ENCODE results near the gene PTPRQ. TPM values are rescaled to one million over a fixed set of nuclear protein-coding genes. Genes with fewer than 3 reads are reported as not detected.

Gene PTPRQ
- total RNA-seq, 3 donors from 2014 or later: 0.66 to 8.0 (median 4.0) TPM

- Histone ChIP-seq H3K27ac (no peak overlapping the region), H3K27me3 (no peaks in the 10 kb centered on the region), H3K36me3 (no peaks in the 10 kb centered on the region), H3K4me1 (no peaks in the 10 kb centered on the region), H3K4me3 (no peak overlapping the region), H3K9me3 (no peaks in the 10 kb centered on the region)
- DNase-seq (ENCODE audit: low spot score in 2 of 2): no peak
- intact Hi-C loops (cut with DNase I; ENCODE audit: low total_unique reads): no loop called here
- TF ChIP-seq CTCF (IDR thresholded peaks at IDR 0.05) (no peak), POLR2AphosphoS5 (IDR thresholded peaks at IDR 0.05) (no peak), POLR2A (IDR thresholded peaks at IDR 0.05) (no peak)
Observed at GRCh38 chr12:80494836-80495235, 50.8 kb downstream of the PTPRQ start.

- no peak for TF ChIP-seq POLR2A (IDR thresholded peaks at IDR 0.05)
- no peak for TF ChIP-seq CTCF (IDR thresholded peaks at IDR 0.05)
- TF ChIP-seq POLR2AphosphoS5 (IDR thresholded peaks at IDR 0.05): no peak
- H3K4me3 ChIP-seq: no peak overlapping the region
- H3K36me3 ChIP-seq: no peaks in the 10 kb centered on the region
- no peaks in the 10 kb centered on the region for H3K4me1 ChIP-seq
- DNase-seq (ENCODE audit: low spot score in 2 of 2): no peak
- H3K27me3 ChIP-seq: no peaks in the 10 kb centered on the region
- intact Hi-C loops (cut with DNase I; ENCODE audit: low total_unique reads): no loop called here
- no peak overlapping the region for H3K27ac ChIP-seq
- no peaks in the 10 kb centered on the region for H3K9me3 ChIP-seq
Observed at GRCh38 chr12:80498059-80498728, 54.2 kb downstream of the PTPRQ start.

- Histone ChIP-seq H3K27ac (no peak overlapping the region), H3K4me1 (no peaks in the 10 kb centered on the region), H3K9me3 (no peaks in the 10 kb centered on the region), H3K27me3 (no peaks in the 10 kb centered on the region), H3K4me3 (no peak overlapping the region), H3K36me3 (no peaks in the 10 kb centered on the region)
- DNase-seq (ENCODE audit: low spot score in 2 of 2): no peak
- TF ChIP-seq POLR2AphosphoS5 (IDR thresholded peaks at IDR 0.05) (no peak), POLR2A (IDR thresholded peaks at IDR 0.05) (no peak), CTCF (IDR thresholded peaks at IDR 0.05) (no peak)
- intact Hi-C loops (cut with DNase I; ENCODE audit: low total_unique reads): no loop called here
Observed at GRCh38 chr12:80504389-80505163, 60.5 kb downstream of the PTPRQ start.

- no peaks in the 10 kb centered on the region for H3K9me3 ChIP-seq
- no peaks in the 10 kb centered on the region for H3K27me3 ChIP-seq
- no peak overlapping the region for H3K27ac ChIP-seq
- no peaks in the 10 kb centered on the region for H3K4me1 ChIP-seq
- no peak overlapping the region for H3K4me3 ChIP-seq
- no peaks in the 10 kb centered on the region for H3K36me3 ChIP-seq
- intact Hi-C loops (cut with DNase I; ENCODE audit: low total_unique reads): loop anchor here (10.0 kb wide), 1 partner anchor 1005 kb away; no protein-coding TSS in a partner anchor
- DNase-seq (ENCODE audit: low spot score in 2 of 2): no peak
- TF ChIP-seq POLR2A (IDR thresholded peaks at IDR 0.05) (no peak), POLR2AphosphoS5 (IDR thresholded peaks at IDR 0.05) (no peak), CTCF (IDR thresholded peaks at IDR 0.05) (no peak)
Observed at GRCh38 chr12:80509781-80510556, 65.9 kb downstream of the PTPRQ start.
